Tibial nerve (tissue), 3 donors: Measurements from ENCODE around the gene KCNK4.

Source experiments
- POLR2A ChIP-seq, 2 donors: fragments of 450-650 bp; IDR thresholded peaks; one replicate each; pipeline ENCODE4 v1.6.1; 2017; ENCODE audit warnings: antibody characterized with exemption in 2 of 2, mild to moderate bottlenecking in 2 of 2, moderate library complexity in 2 of 2
- TF ChIP-seq, protein P1 (sequence below), 5 experiments: fragments of 200-600 bp in 3 of 5; fragments of 450-650 bp in 2 of 5; sonication (generic) in 3 of 5; IDR thresholded peaks; one replicate each; pipeline ENCODE4 v1.5.1; 2016 to 2019; ENCODE audit warnings: antibody characterized with exemption in 5 of 5, mild to moderate bottlenecking in 3 of 5, moderate library complexity in 2 of 5

DNA sequence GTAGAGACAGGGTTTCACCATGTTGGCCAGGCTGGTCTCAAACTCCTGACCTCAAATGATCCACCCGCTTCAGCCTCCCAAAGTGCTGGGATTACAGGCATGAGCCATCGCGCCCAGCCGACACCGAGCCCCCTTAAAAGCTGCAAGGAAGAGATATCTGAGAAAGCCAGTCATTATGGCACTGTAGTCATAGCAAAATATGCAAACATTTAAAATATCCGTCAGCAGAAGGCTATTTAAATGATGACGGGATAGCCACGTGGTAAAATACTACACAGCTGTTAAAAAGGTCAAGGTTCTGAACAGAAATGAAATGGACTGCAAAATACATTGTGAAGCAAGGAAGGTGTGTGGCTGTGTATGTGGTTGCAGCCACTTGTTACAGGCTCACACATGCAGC is 42.5 kb downstream of the KCNK4 start:
- no peak for TF ChIP-seq POLR2A (IDR thresholded peaks at IDR 0.05)
- TF ChIP-seq, protein P1, sequence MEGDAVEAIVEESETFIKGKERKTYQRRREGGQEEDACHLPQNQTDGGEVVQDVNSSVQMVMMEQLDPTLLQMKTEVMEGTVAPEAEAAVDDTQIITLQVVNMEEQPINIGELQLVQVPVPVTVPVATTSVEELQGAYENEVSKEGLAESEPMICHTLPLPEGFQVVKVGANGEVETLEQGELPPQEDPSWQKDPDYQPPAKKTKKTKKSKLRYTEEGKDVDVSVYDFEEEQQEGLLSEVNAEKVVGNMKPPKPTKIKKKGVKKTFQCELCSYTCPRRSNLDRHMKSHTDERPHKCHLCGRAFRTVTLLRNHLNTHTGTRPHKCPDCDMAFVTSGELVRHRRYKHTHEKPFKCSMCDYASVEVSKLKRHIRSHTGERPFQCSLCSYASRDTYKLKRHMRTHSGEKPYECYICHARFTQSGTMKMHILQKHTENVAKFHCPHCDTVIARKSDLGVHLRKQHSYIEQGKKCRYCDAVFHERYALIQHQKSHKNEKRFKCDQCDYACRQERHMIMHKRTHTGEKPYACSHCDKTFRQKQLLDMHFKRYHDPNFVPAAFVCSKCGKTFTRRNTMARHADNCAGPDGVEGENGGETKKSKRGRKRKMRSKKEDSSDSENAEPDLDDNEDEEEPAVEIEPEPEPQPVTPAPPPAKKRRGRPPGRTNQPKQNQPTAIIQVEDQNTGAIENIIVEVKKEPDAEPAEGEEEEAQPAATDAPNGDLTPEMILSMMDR (IDR thresholded peaks at IDR 0.05) = no peak
